Esophagus muscularis mucosa (tissue), 4 donors: ENCODE data around the gene MRPS11.

Experiments used
- EP300 ChIP-seq: sonication (generic); formaldehyde crosslinking; IDR thresholded peaks from one replicate; pipeline ENCODE4 v1.6.1; 2017; ENCODE audit warnings: antibody characterized with exemption
- POLR2A ChIP-seq: fragments of 450-650 bp; IDR thresholded peaks from one replicate; pipeline ENCODE4 v1.6.1; 2017; ENCODE audit warnings: antibody characterized with exemption, moderate library complexity, mild to moderate bottlenecking, low read depth
- POLR2AphosphoS5 ChIP-seq, 2 donors: sonication (generic); formaldehyde crosslinking; IDR thresholded peaks; one replicate each; pipeline ENCODE4 v1.6.1; 2017; ENCODE audit warnings: antibody characterized with exemption in 2 of 2
- TF ChIP-seq, protein P1 (sequence below), 3 experiments: fragments of 200-600 bp in 2 of 3; fragments of 450-650 bp in 1 of 3; sonication (generic) in 2 of 3; IDR thresholded peaks; one replicate each; pipeline ENCODE4 v1.5.1; 2017 to 2019; ENCODE audit warnings: antibody characterized with exemption in 3 of 3, mild to moderate bottlenecking in 2 of 3, moderate library complexity in 1 of 3

DNA sequence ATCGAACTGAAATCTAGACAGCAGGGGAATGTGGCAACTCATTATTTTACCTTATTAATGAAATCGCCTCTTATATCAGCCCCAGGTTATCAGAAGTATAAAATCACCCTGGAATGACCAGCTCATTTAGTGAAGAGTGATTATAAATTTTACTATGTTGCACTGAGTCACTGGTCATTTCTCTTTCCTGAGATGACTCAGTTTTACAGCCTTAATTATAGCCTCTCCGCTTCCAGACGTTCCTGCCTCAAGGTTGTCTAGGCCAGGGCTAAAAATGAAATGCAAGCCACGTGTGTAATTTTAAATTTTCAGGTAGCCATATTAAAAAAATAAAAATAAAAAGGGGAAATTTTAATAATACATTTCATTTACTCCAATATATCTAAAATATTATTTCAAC lies 45.7 kb downstream of the MRPS11 start:
- TF ChIP-seq, protein P1, sequence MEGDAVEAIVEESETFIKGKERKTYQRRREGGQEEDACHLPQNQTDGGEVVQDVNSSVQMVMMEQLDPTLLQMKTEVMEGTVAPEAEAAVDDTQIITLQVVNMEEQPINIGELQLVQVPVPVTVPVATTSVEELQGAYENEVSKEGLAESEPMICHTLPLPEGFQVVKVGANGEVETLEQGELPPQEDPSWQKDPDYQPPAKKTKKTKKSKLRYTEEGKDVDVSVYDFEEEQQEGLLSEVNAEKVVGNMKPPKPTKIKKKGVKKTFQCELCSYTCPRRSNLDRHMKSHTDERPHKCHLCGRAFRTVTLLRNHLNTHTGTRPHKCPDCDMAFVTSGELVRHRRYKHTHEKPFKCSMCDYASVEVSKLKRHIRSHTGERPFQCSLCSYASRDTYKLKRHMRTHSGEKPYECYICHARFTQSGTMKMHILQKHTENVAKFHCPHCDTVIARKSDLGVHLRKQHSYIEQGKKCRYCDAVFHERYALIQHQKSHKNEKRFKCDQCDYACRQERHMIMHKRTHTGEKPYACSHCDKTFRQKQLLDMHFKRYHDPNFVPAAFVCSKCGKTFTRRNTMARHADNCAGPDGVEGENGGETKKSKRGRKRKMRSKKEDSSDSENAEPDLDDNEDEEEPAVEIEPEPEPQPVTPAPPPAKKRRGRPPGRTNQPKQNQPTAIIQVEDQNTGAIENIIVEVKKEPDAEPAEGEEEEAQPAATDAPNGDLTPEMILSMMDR (IDR thresholded peaks at IDR 0.05) = no peak
- TF ChIP-seq EP300 (no peak), POLR2AphosphoS5 (IDR thresholded peaks at IDR 0.05) (no peak), POLR2A (no peak)
